GM10248 (cell line): Measurements from ENCODE around the gene COL4A2.

Experiments
- CTCF ChIA-PET: fragments of 300-600 bp; sonication (Branson Sonifier 250); formaldehyde crosslinking; extraction: SDS; loops from one replicate; lab custom pipeline; 2021; ENCODE audit warnings: antibody characterized with exemption; lab: Yijun Ruan, JAX
- POLR2A ChIA-PET: fragments of 350-650 bp; sonication (Branson Sonifier 250); formaldehyde crosslinking; extraction: SDS; loops from one replicate; lab custom pipeline; 2020; ENCODE audit warnings: antibody characterized with exemption; lab: Yijun Ruan, JAX
- DNase-seq: peaks from one replicate; pipeline ENCODE4 v3.0.0; 2012; ENCODE audit errors: extremely low spot score
- CTCF ChIP-seq: IDR thresholded peaks from 2 replicates; pipeline ENCODE4 v1.5.1; 2012; ENCODE audit warnings: mild to moderate bottlenecking, low read depth; ENCODE audit errors: extremely low read depth, missing control alignments, control extremely low read depth

Gene COL4A2

GRCh38 chr13:110561344-110562035, 254.4 kb downstream of the COL4A2 start, which contains the start of gene RAB20:
RAB20 (minus strand) TSS chr13:110561722; CDS start chr13:110561519, 203 bp downstream.
- no peak for TF ChIP-seq CTCF
- ChIA-PET POLR2A (interaction anchor here (0.7 to 1.0 kb wide), 2 partner anchors 154 to 653 kb away, joined by 3 to 4 read pairs; no protein-coding TSS in a partner anchor), CTCF (interaction anchor here (1.2 to 1.9 kb wide), 3 partner anchors 12 to 106 kb away, joined by 3 to 6 read pairs (median 5); no protein-coding TSS in a partner anchor)
- DNase-seq, result peak; percentile 90

- ChIA-PET POLR2A (interaction anchor here (0.7 kb wide), 1 partner anchor 653 kb away, joined by 3 read pairs; no protein-coding TSS in a partner anchor), CTCF (interaction anchor here (1.2 to 1.9 kb wide), 3 partner anchors 11 to 106 kb away, joined by 3 to 6 read pairs (median 5); no protein-coding TSS in a partner anchor)
- TF ChIP-seq CTCF, result no peak
- no peak for DNase-seq
Measured at GRCh38 chr13:110562036-110562597, 255.0 kb downstream of the COL4A2 start.
